Gastrocnemius medialis (tissue), 4 donors: Measurements from ENCODE around the gene ANO5.
A peak's percentile ranks its signal among the peaks of the same experiment; 100 is the strongest.

ENCODE experiments used
- POLR2A ChIP-seq, 2 donors: fragments of 450-650 bp; IDR thresholded peaks; one replicate each; pipeline ENCODE4 v1.6.1; 2017; ENCODE audit warnings: antibody characterized with exemption in 2 of 2, mild to moderate bottlenecking in 2 of 2, moderate library complexity in 2 of 2
- TF ChIP-seq, protein P1 (sequence below), 5 experiments: fragments of 450-650 bp in 3 of 5; fragments of 200-600 bp in 2 of 5; sonication (generic) in 2 of 5; IDR thresholded peaks in 4 of 5; conservative IDR thresholded peaks in 1 of 5; 1 replicate in 4 of 5; 2 replicates in 1 of 5; pipeline ENCODE4 v1.5.1; 2016 to 2019; ENCODE audit warnings: antibody characterized with exemption in 5 of 5, mild to moderate bottlenecking in 3 of 5, moderate library complexity in 3 of 5

DNA sequence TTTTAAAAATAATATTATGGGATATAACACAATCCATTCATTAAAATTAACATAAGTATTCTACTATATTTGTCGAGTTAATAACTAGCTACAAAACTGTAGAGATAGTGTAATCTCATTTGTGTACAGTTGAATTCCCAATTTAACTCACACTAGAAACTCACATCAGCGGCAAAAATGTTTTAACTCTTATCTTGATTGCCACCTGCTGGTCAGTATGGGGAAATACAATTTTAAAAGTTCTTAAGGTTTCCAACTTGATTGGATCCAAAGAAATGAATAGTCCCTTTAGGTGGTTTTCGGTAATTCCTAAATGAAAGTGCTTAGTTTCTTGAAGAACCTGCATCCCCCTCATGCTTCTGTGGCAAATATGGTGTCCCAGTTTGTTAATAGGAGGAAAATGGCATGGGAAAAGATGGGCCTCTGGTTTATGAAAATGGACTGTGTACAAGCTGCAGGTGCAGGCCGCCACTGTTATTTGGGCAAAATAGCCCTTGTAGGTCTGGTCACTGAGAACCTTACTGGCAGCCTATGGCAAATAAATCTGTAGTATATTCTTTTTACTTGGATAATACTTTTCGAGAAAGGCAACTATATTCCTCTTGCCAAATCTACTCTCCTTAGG lies 111.6 kb downstream of the ANO5 start:
- no peak for TF ChIP-seq POLR2A (IDR thresholded peaks at IDR 0.05)
- TF ChIP-seq, protein P1, sequence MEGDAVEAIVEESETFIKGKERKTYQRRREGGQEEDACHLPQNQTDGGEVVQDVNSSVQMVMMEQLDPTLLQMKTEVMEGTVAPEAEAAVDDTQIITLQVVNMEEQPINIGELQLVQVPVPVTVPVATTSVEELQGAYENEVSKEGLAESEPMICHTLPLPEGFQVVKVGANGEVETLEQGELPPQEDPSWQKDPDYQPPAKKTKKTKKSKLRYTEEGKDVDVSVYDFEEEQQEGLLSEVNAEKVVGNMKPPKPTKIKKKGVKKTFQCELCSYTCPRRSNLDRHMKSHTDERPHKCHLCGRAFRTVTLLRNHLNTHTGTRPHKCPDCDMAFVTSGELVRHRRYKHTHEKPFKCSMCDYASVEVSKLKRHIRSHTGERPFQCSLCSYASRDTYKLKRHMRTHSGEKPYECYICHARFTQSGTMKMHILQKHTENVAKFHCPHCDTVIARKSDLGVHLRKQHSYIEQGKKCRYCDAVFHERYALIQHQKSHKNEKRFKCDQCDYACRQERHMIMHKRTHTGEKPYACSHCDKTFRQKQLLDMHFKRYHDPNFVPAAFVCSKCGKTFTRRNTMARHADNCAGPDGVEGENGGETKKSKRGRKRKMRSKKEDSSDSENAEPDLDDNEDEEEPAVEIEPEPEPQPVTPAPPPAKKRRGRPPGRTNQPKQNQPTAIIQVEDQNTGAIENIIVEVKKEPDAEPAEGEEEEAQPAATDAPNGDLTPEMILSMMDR (IDR thresholded peaks at IDR 0.05 in 4 of 5, conservative IDR thresholded peaks at IDR 0.05 in 1 of 5): peak; percentile 36 to 63 (median 59)
